Measurements from ENCODE around the gene CCDC88B.

DNA sequence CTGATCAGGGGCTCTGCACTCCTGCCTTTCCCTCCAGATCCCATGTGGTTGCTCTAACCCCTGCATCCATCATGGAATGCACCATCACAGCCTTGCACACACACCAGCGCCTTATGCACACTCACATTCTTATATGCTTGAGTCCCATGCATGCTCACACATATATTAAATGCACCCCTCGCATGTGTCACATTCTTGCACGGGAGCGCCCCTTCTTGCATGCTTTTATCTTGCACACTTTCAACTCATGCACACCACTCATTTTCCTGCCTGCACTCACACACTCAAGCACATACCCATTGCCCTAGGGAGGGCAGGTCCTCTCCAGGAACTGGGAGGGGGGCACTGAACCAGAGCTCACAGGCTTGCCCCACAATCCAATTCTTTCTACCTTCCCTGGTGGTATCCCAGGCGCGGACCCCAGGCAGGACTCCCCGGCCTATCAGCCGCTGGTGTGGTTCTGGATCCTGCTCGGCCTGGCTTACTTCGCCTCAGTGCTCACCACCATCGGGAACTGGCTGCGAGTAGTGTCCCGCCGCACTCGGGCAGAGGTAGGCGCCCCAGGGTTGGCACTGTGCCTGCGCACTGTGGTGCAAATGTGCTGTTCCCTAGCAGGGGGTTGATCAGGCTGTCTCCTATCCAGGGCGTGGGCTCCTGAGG is 42.2 kb upstream of the CCDC88B start:
- TF ChIP-seq POLR2A (IDR thresholded peaks at IDR 0.05) = no peak
- TF ChIP-seq, protein P1, sequence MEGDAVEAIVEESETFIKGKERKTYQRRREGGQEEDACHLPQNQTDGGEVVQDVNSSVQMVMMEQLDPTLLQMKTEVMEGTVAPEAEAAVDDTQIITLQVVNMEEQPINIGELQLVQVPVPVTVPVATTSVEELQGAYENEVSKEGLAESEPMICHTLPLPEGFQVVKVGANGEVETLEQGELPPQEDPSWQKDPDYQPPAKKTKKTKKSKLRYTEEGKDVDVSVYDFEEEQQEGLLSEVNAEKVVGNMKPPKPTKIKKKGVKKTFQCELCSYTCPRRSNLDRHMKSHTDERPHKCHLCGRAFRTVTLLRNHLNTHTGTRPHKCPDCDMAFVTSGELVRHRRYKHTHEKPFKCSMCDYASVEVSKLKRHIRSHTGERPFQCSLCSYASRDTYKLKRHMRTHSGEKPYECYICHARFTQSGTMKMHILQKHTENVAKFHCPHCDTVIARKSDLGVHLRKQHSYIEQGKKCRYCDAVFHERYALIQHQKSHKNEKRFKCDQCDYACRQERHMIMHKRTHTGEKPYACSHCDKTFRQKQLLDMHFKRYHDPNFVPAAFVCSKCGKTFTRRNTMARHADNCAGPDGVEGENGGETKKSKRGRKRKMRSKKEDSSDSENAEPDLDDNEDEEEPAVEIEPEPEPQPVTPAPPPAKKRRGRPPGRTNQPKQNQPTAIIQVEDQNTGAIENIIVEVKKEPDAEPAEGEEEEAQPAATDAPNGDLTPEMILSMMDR (IDR thresholded peaks at IDR 0.05) = no peak
